Activated CD8-positive, alpha-beta memory T cell treated with anti-CD3 and anti-CD28 coated beads for 48 hours (primary cell): ENCODE measurements around the gene IQCN.
"Not testable (repeated sequence)": the region's sequence is repeated elsewhere in the genome, so short reads cannot be mapped to it uniquely, and the experiment has no call there.

Experiments
- DNase-seq, 3 experiments: peaks; one replicate each; pipeline ENCODE4 v3.0.0-alpha.2; 2020; ENCODE audit warnings: low read depth in 2 of 3, low spot score in 2 of 3

IQCN gene

GRCh38 chr19:18218159-18218558 lies 56.1 kb downstream of the IQCN start:
- DNase-seq = no peak

GRCh38 chr19:18216789-18217188 lies 57.5 kb downstream of the IQCN start:
- no peak for DNase-seq

- no peak for DNase-seq
Measured at GRCh38 chr19:18214779-18215433, 59.3 kb downstream of the IQCN start.

GRCh38 chr19:18211683-18212082 lies 62.6 kb downstream of the IQCN start:
- DNase-seq = no peak

- DNase-seq = not testable (repeated sequence)
Measured at GRCh38 chr19:18209912-18210311, 64.3 kb downstream of the IQCN start.

GRCh38 chr19:18208098-18208951 lies 65.9 kb downstream of the IQCN start:
- DNase-seq = peak in 1 of 3 experiments; percentile 37
